B cell (primary cell): ENCODE results near the gene SPATA2L.

Experiments used
- EZH2 ChIP-seq: IDR thresholded peaks from 2 replicates; pipeline ENCODE4 v1.6.1; 2012; ENCODE audit warnings: borderline replicate concordance, low read depth, mild to moderate bottlenecking, moderate library complexity, low read length; ENCODE audit not compliant: insufficient read depth, poor library complexity, severe bottlenecking
- TF ChIP-seq, protein P1 (sequence below): fragments of 200-600 bp; IDR thresholded peaks from one replicate; pipeline ENCODE4 v1.8.0; 2022; ENCODE audit warnings: antibody characterized with exemption, mild to moderate bottlenecking

DNA sequence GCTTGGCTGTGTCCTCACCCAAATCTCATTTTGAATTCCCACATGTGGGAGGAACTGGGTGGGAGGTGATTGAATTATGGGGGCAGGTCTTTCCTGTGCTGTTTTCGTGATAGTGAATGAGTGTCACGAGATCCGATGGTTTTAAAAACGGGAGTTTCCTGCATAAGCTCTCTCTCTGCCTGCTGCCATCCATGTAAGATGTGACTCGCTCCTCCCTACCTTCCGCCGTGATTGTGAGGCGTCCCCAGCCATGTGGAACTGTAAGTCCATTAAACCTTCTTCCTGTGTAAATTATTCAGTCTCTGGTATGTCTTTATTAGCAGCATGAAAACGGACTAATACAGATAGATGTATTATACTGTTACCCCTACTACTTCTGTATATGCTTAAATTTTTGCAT is 40.3 kb downstream of the SPATA2L start:
- TF ChIP-seq, protein P1, sequence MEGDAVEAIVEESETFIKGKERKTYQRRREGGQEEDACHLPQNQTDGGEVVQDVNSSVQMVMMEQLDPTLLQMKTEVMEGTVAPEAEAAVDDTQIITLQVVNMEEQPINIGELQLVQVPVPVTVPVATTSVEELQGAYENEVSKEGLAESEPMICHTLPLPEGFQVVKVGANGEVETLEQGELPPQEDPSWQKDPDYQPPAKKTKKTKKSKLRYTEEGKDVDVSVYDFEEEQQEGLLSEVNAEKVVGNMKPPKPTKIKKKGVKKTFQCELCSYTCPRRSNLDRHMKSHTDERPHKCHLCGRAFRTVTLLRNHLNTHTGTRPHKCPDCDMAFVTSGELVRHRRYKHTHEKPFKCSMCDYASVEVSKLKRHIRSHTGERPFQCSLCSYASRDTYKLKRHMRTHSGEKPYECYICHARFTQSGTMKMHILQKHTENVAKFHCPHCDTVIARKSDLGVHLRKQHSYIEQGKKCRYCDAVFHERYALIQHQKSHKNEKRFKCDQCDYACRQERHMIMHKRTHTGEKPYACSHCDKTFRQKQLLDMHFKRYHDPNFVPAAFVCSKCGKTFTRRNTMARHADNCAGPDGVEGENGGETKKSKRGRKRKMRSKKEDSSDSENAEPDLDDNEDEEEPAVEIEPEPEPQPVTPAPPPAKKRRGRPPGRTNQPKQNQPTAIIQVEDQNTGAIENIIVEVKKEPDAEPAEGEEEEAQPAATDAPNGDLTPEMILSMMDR, result no peak
- no peak for TF ChIP-seq EZH2
